ENCODE measurements around the gene KNSTRN. TPM values are rescaled to one million over a fixed set of nuclear protein-coding genes. Genes with fewer than 3 reads are reported as not detected.

Gene KNSTRN, protein sequence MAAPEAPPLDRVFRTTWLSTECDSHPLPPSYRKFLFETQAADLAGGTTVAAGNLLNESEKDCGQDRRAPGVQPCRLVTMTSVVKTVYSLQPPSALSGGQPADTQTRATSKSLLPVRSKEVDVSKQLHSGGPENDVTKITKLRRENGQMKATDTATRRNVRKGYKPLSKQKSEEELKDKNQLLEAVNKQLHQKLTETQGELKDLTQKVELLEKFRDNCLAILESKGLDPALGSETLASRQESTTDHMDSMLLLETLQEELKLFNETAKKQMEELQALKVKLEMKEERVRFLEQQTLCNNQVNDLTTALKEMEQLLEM
- total RNA-seq (1 to 10 TPM; 6.8 to 8.8 TPM), polyA plus RNA-seq (1 to 10 TPM; 1.0 to 2.5 TPM)

DNA sequence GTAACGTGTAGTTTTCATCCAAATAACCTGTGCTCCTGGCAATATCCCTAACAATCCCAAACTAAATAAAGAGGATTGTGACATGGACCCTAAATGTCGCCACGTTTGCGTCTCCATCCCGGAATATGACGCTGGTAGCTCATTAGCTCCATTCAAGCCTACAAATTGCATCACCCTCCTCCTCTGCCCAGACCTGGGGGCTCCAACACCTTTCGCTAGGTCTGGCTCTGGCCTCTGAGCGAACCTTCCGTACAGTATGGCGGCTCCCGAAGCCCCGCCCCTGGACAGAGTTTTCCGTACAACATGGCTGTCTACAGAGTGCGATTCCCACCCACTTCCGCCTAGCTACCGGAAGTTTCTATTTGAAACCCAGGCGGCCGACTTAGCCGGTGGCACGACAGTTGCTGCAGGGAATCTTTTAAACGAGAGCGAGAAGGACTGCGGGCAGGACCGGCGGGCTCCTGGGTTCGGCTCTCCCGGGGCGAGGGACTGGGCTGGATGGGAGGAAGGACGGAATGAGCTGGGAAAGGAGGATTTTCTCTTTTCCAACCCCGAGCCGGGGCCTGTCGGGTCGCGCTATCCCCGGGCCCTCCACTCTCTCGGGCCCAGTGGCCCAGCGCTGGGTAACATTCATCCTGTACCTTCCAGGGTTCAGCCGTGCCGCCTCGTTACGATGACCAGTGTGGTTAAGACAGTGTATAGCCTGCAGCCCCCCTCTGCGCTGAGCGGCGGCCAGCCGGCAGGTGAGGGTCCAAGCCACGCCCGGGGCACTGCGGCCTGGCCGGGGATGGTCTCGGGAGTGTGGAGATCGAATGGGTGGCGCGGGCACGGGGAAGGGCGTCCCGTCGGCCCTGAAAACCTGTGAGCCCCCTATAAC lies at the start of gene KNSTRN:
TSS of gene KNSTRN (plus strand) at position 142 of the 877 bp plus-strand sequence. CDS start at position 257, 115 bp downstream.
- Histone ChIP-seq H3K36me3 (ENCODE audit: insufficient read depth, low read length) (peaks cover 13% of the 10 kb centered on the region), H3K9me3 (ENCODE audit: control insufficient read depth in 1 of 2, low read length in 2 of 2) (no peaks in the 10 kb centered on the region), H3K4me3 (ENCODE audit: low read length in 2 of 2) (peak within 1 kb of the TSS; percentile 67 to 88), H3K4me1 (ENCODE audit: insufficient read depth, low read length) (peaks cover 11% of the 10 kb centered on the region), H3K27ac (ENCODE audit: low read depth, low read length) (peak within 1 kb of the TSS; percentile 69), H3K27me3 (ENCODE audit: insufficient read depth, low read length) (no peaks in the 10 kb centered on the region)
- peaks cover 10 to 20% (median 16%) of the 10 kb centered on the region in 4 donors for H3K4me1 Mint-ChIP-seq
- intact Hi-C loops (cut with micrococcal nuclease): loop anchor here (1.0 to 5.0 kb wide), 4 partner anchors 22 to 1931 kb away; partner anchors contain the start of genes DISP2, FAM98B, INAFM2 and IVD
- peak within 1 kb of the TSS; percentile 92 to 99 (median 96) for H3K4me3 Mint-ChIP-seq
- CTCF ChIA-PET (ENCODE audit: partially characterized antibody): interaction anchor here (1.0 to 5.8 kb wide), 7 partner anchors 13 to 104 kb away, joined by 3 to 48 read pairs (median 3); no protein-coding TSS in a partner anchor
- peak; percentile 90 to 95 (median 91) for DNase-seq
- H3K36me3 Mint-ChIP-seq: peaks cover 10 to 15% of the 10 kb centered on the region in 2 donors
- peaks cover 0 to 2% of the 10 kb centered on the region in 2 donors for H3K27me3 Mint-ChIP-seq
- H3K9me3 Mint-ChIP-seq: no peaks in the 10 kb centered on the region
- H3K27ac Mint-ChIP-seq: peak within 1 kb of the TSS; percentile 71 to 93 (median 88)
- POLR2A ChIA-PET (ENCODE audit: partially characterized antibody): interaction anchor here (0.8 to 3.0 kb wide), 7 partner anchors 11 to 187 kb away, joined by 3 to 25 read pairs (median 3); partner anchors contain the start of genes IVD, PLCB2 and RPUSD2

DNA sequence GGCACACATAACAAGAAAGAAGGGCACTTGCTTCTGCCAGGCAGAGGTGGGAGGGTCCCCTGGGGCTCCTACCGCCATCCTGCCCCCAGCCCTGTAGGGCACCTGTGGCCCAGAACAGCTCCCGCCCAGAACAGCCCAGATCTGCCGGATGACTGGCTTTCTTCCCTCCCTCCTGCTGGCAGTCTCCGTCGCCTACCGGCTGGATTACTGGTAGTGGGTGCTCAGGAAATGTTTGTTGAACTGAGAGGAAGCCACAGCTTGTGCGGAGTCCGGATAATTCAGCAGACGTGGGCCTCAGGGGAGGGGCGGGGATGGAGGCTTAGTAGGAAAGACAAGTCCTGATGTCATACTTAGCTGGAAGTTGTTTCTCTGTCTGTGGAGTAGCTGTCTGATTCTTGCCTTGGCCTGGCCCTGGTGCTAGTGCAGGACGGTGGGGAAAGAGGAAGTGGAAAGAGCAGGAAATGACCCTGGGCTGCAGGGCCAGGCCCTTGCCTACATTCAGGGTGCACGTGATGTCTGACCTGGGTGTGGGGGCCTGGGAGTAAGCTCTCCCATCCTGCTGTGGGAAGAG lies 48.5 kb upstream of the KNSTRN start:
- POLR2A ChIA-PET (ENCODE audit: partially characterized antibody): interaction anchor here (0.9 to 1.7 kb wide), 4 partner anchors 8 to 106 kb away, joined by 3 to 7 read pairs (median 4); partner anchors contain the start of genes INAFM2 and PLCB2
- H3K27me3 ChIP-seq (ENCODE audit: insufficient read depth, low read length): no peaks in the 10 kb centered on the region
- Mint-ChIP-seq H3K4me1 (peaks cover 7 to 16% (median 9%) of the 10 kb centered on the region in 4 donors), H3K4me3 (peak overlapping the region in 4 of 8 donors; percentile 24 to 60 (median 36)), H3K9me3 (no peaks in the 10 kb centered on the region), H3K27ac (peak overlapping the region in 6 of 7 donors; percentile 6 to 86 (median 67)), H3K27me3 (peaks cover 0 to 2% of the 10 kb centered on the region in 2 donors), H3K36me3 (no peaks in the 10 kb centered on the region)
- no peaks in the 10 kb centered on the region for H3K36me3 ChIP-seq (ENCODE audit: insufficient read depth, low read length)
- no peaks in the 10 kb centered on the region for H3K9me3 ChIP-seq (ENCODE audit: control insufficient read depth in 1 of 2, low read length in 2 of 2)
- no peak overlapping the region for H3K27ac ChIP-seq (ENCODE audit: low read depth, low read length)
- intact Hi-C loops (cut with micrococcal nuclease): no loop called here
- H3K4me3 ChIP-seq (ENCODE audit: low read length in 2 of 2): no peak overlapping the region
- peak in 1 of 5 donors; percentile 11 for DNase-seq
- CTCF ChIA-PET (ENCODE audit: partially characterized antibody): interaction anchor here (1.3 to 21.4 kb wide), 7 partner anchors 7 to 58 kb away, joined by 4 to 634 read pairs (median 39); partner anchors contain the start of genes ANKRD63, INAFM2 and PLCB2
- peaks cover 15% of the 10 kb centered on the region for H3K4me1 ChIP-seq (ENCODE audit: insufficient read depth, low read length)

DNA sequence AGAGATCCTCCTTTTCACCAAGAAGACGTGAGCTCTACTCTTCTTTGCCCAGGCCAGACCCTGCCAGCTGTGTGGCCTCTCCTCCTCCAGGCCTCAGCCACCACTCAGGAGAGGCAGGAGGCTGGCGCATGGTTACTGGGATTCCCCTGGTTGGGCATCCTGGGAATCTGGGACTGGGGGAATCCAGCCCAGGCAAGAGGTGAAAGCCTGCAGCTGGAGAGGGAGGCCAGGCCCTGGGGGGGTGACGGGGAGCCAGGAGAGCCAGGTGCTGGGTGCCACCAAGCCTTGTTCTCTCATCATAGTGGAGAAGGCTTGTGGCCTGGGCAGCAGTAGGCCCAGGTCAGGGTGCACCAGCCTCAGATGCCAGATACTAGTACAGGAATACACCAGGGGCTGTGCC lies 48.0 kb upstream of the KNSTRN start:
- Mint-ChIP-seq H3K27ac (no peak overlapping the region), H3K4me3 (no peak overlapping the region), H3K27me3 (peaks cover 0 to 2% of the 10 kb centered on the region in 2 donors), H3K9me3 (no peaks in the 10 kb centered on the region), H3K36me3 (no peaks in the 10 kb centered on the region), H3K4me1 (peaks cover 7 to 16% (median 9%) of the 10 kb centered on the region in 4 donors)
- H3K36me3 ChIP-seq (ENCODE audit: insufficient read depth, low read length): no peaks in the 10 kb centered on the region
- intact Hi-C loops (cut with micrococcal nuclease): no loop called here
- ChIA-PET CTCF (ENCODE audit: partially characterized antibody) (interaction anchor here (1.3 to 21.4 kb wide), 7 partner anchors 7 to 58 kb away, joined by 4 to 634 read pairs (median 39); partner anchors contain the start of genes ANKRD63, INAFM2 and PLCB2), POLR2A (ENCODE audit: partially characterized antibody) (interaction anchor here (0.9 to 1.7 kb wide), 4 partner anchors 9 to 105 kb away, joined by 3 to 7 read pairs (median 4); partner anchors contain the start of genes INAFM2 and PLCB2)
- no peak overlapping the region for H3K4me3 ChIP-seq (ENCODE audit: low read length in 2 of 2)
- peaks cover 15% of the 10 kb centered on the region for H3K4me1 ChIP-seq (ENCODE audit: insufficient read depth, low read length)
- no peaks in the 10 kb centered on the region for H3K27me3 ChIP-seq (ENCODE audit: insufficient read depth, low read length)
- DNase-seq: no peak
- no peaks in the 10 kb centered on the region for H3K9me3 ChIP-seq (ENCODE audit: control insufficient read depth in 1 of 2, low read length in 2 of 2)
- no peak overlapping the region for H3K27ac ChIP-seq (ENCODE audit: low read depth, low read length)

DNA sequence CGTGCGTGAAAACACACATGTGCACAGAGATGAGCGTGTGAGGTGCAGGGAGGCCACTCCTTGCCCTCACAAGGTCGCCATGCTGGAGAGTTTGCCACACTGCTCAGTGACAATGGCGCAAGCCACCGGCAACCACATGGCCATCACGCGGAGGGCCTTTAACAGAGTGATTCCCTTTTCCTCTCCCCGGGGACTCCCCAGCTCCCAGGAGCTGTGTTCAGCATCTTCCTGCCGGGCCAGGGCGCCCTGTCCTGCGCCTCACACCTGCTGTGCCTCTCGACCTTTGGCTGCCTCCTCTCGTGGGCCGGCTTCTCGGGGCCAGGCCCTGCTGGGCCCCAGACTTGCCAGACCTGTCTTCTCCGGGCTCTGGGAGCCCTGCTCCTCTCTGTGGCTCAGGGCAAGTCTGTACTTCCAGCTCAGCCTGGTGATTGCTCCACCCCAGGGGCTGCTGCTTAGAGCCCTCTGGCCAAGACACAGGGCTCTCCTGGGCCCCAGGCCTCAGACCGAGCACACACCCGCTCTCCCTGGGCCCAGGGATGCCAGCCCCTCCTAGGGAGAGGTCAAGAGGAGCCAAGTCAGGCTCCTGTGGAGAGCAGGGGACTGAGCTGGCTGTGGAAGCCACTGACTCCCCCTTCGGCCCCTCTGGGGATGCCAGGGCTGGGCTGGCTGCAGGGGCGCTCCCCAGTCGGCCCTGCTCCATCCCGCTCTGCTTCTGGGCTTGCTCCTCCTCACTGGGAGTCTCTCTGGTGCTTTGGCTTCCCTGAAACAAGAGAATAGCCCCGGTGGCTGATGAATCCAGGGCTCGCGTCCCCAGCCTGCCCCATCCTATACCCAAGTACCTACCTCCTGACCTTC lies 47.4 kb upstream of the KNSTRN start:
- Histone ChIP-seq H3K4me1 (ENCODE audit: insufficient read depth, low read length) (peaks cover 15% of the 10 kb centered on the region), H3K4me3 (ENCODE audit: low read length in 2 of 2) (no peak overlapping the region), H3K27ac (ENCODE audit: low read depth, low read length) (no peak overlapping the region), H3K27me3 (ENCODE audit: insufficient read depth, low read length) (no peaks in the 10 kb centered on the region), H3K9me3 (ENCODE audit: control insufficient read depth in 1 of 2, low read length in 2 of 2) (no peaks in the 10 kb centered on the region), H3K36me3 (ENCODE audit: insufficient read depth, low read length) (no peaks in the 10 kb centered on the region)
- Mint-ChIP-seq H3K4me1 (peaks cover 7 to 16% (median 9%) of the 10 kb centered on the region in 4 donors), H3K27me3 (peaks cover 0 to 2% of the 10 kb centered on the region in 2 donors), H3K4me3 (no peak overlapping the region), H3K9me3 (no peaks in the 10 kb centered on the region), H3K27ac (peak overlapping the region in 1 of 7 donors; percentile 13), H3K36me3 (no peaks in the 10 kb centered on the region)
- POLR2A ChIA-PET (ENCODE audit: partially characterized antibody): interaction anchor here (1.0 to 4.2 kb wide), 4 partner anchors 12 to 105 kb away, joined by 3 to 32 read pairs (median 6); partner anchors contain the start of genes INAFM2 and PLCB2
- CTCF ChIA-PET (ENCODE audit: partially characterized antibody): interaction anchor here (0.6 to 21.4 kb wide), 9 partner anchors 8 to 87 kb away, joined by 3 to 634 read pairs (median 14); partner anchors contain the start of genes ANKRD63, INAFM2 and PLCB2
- no peak for DNase-seq
- intact Hi-C loops (cut with micrococcal nuclease): loop anchor here (5.0 kb wide), 1 partner anchor 118 kb away; no protein-coding TSS in a partner anchor

DNA sequence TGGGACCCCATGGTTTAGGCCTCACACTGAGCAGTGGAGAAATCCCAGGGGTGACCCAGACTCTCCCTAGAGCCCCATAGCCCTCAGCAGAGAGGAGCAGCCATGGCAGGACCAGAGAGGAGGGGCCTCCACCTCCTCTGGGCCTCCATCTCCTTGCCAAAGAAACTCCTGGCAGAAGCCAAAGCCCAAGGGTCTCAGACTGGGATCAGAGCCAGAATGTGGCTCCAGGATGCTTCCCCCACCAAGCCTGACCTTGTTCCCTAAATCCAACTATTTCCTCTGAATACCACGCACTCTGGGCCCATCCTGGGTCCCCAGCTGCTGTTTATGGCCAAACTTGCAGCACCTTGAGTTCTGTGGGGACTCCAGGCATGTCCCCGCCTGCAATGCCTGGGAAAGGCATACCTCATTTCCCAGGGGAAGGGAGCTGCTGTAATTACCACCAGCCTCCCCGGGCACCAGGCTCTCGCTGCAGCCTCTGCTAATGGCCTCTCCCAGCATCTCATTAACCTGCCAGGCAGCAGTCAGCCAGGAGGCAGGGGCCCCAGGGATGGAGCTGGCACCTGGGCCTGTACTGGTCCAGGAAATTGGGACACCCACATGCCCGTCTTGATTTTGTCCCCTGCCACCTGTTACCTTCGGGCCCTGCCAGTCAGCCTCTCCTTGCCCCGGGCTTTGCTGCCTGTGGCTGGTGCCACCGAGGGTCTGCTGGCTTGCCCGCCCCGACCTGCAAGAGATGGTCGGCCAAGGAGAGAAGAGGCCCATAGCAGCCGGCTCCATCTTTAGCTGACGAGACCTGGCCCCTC lies 46.4 kb upstream of the KNSTRN start:
- CTCF ChIA-PET (ENCODE audit: partially characterized antibody): interaction anchor here (0.6 to 21.4 kb wide), 16 partner anchors 9 to 292 kb away, joined by 3 to 634 read pairs (median 8); partner anchors contain the start of genes ANKRD63, INAFM2 and PLCB2
- DNase-seq: no peak
- Histone ChIP-seq H3K4me1 (ENCODE audit: insufficient read depth, low read length) (peaks cover 15% of the 10 kb centered on the region), H3K4me3 (ENCODE audit: low read length in 2 of 2) (no peak overlapping the region), H3K9me3 (ENCODE audit: control insufficient read depth in 1 of 2, low read length in 2 of 2) (no peaks in the 10 kb centered on the region), H3K36me3 (ENCODE audit: insufficient read depth, low read length) (no peaks in the 10 kb centered on the region), H3K27me3 (ENCODE audit: insufficient read depth, low read length) (no peaks in the 10 kb centered on the region), H3K27ac (ENCODE audit: low read depth, low read length) (no peak overlapping the region)
- Mint-ChIP-seq H3K36me3 (no peaks in the 10 kb centered on the region), H3K27ac (peak overlapping the region in 1 of 7 donors; percentile 47), H3K4me1 (peaks cover 7 to 16% (median 9%) of the 10 kb centered on the region in 4 donors), H3K9me3 (no peaks in the 10 kb centered on the region), H3K27me3 (peaks cover 0 to 2% of the 10 kb centered on the region in 2 donors), H3K4me3 (no peak overlapping the region)
- intact Hi-C loops (cut with micrococcal nuclease): loop anchor here (5.0 kb wide), 1 partner anchor 119 kb away; no protein-coding TSS in a partner anchor
- POLR2A ChIA-PET (ENCODE audit: partially characterized antibody): interaction anchor here (1.2 to 4.2 kb wide), 2 partner anchors 16 to 27 kb away, joined by 4 to 32 read pairs; partner anchors contain the start of gene PLCB2

All from CD4-positive, alpha-beta memory T cell (primary cell).